Posterior vena cava (tissue), 2 donors: ENCODE results near the gene RFPL2. TPM values are rescaled to one million over a fixed set of nuclear protein-coding genes. Genes with fewer than 3 reads are reported as not detected.

ENCODE experiments used
- total RNA-seq, 2 donors: library from RNA; stranded (reverse); fragmentation: NEBNext Ultra II Directional; extraction: Animal tissue kit (Norgen Biotek cat#: 25700); gene quantifications; one replicate each; pipeline ENCODE4 v1.2.1, GENCODE V29; 2021
- donor health status: DM: yes; HTN: yes; CAD: no.
- donor health status: DM: yes; HTN: yes; CAD: no.

Gene RFPL2
- total RNA-seq, 2 donors from 2014 or later = not detected

Other genes starting within 250 kb of the RFPL2 start
- under 1 TPM in 1 of 2 donors, not detected in 1; 0.05 TPM for gene SLC5A1, start 161.8 kb downstream of the RFPL2 start, total RNA-seq
- gene C22orf42, start 45.8 kb downstream of the RFPL2 start, total RNA-seq = not detected
- gene SLC5A4, start 50.3 kb upstream of the RFPL2 start, total RNA-seq = under 1 TPM; 0.32 to 0.43 TPM
- gene RFPL3, start 152.8 kb upstream of the RFPL2 start, total RNA-seq = not detected
- gene RTCB, start 207.2 kb upstream of the RFPL2 start, total RNA-seq = 10 to 100 TPM; 42.9 to 45.5 TPM